T-helper 2 cell treated with Interferon-gamma antibody and Interleukin-4, amounts not matched to agents 5 μg/mL and 100 μg/mL, for 36 hours (primary cell): ENCODE measurements around the gene IL3RA.
"Not testable (repeated sequence)": the region's sequence is repeated elsewhere in the genome, so short reads cannot be mapped to it uniquely, and the experiment has no call there.

Experiments
- DNase-seq: peaks from one replicate; pipeline ENCODE4 v3.0.0; 2021; ENCODE audit warnings: low spot score
- H3K27ac Mint-ChIP-seq: one replicate; pipeline ENCODE4 v1.8.0; 2021; ENCODE audit warnings: mild to moderate bottlenecking, mixed read lengths
- H3K27me3 Mint-ChIP-seq: one replicate; pipeline ENCODE4 v1.8.0; 2021; ENCODE audit warnings: low read depth, mixed read lengths
- H3K36me3 Mint-ChIP-seq: one replicate; pipeline ENCODE4 v1.8.0; 2021; ENCODE audit warnings: low read depth, mixed read lengths
- H3K4me1 Mint-ChIP-seq: one replicate; pipeline ENCODE4 v1.8.0; 2021; ENCODE audit warnings: low read depth, mixed read lengths
- H3K4me3 Mint-ChIP-seq: one replicate; pipeline ENCODE4 v1.8.0; 2022; ENCODE audit warnings: mild to moderate bottlenecking, moderate library complexity, mixed read lengths
- H3K9me3 Mint-ChIP-seq: one replicate; pipeline ENCODE4 v1.8.0; 2021; ENCODE audit warnings: mixed read lengths

The IL3RA gene

DNA sequence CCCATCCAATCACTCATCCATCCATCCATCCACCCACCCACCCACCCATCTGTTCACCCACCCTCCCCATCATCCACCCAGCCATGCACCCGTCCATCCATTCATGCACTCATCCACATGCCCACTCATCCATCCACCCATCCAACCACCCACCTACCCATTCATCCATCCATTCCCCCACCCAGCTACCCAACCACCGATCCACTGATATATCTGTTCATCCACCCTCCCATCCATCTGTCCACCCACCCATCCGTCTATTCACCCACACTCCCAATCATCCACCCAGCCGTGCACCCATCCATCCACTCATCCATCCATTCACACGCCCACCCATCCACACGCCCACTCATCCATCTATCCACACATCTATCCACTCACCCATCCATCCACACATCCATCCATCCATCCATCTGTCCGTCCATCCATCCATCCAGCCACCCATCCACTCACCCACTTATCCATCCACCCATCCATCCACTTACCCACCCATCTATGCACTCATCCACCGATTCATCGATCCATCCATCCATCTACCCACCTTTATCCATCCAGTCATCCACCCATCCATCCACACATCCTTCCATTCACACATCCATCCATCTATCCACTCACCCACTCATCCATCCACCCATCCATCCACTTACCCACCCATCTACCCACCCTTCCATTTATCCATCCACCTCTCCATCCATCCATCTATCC lies 87.7 kb downstream of the IL3RA start:
- no peak overlapping the region for H3K4me3 Mint-ChIP-seq
- H3K4me1 Mint-ChIP-seq: no peaks in the 10 kb centered on the region
- DNase-seq: no peak
- no peaks in the 10 kb centered on the region for H3K27me3 Mint-ChIP-seq
- peaks cover 37% of the 10 kb centered on the region for H3K9me3 Mint-ChIP-seq
- no peak overlapping the region for H3K27ac Mint-ChIP-seq
- H3K36me3 Mint-ChIP-seq: peaks cover 75% of the 10 kb centered on the region

DNA sequence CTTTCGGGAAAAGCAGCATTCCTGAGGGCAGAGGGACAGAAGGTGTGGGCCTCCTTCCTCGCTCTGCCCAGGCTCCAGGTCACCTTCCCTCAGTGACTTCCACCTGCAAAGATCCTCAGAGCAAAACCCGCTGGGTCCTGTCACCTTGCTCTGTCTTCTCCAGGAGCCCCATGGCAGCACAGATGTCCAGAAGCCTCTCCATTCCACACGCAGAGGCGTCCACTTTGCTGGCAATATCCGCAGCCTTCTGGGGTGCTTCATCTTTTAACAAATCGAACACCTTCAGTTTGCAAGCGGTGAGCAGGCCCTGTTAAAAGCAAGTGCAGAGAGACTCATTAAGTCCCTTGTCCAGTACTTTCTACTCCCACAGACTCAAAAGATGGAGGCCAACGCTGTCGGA lies 88.8 kb downstream of the IL3RA start:
- no peak overlapping the region for H3K27ac Mint-ChIP-seq
- no peaks in the 10 kb centered on the region for H3K27me3 Mint-ChIP-seq
- no peak overlapping the region for H3K4me3 Mint-ChIP-seq
- H3K4me1 Mint-ChIP-seq: no peaks in the 10 kb centered on the region
- peaks cover 29% of the 10 kb centered on the region for H3K9me3 Mint-ChIP-seq
- peaks cover 70% of the 10 kb centered on the region for H3K36me3 Mint-ChIP-seq
- DNase-seq: no peak

DNA sequence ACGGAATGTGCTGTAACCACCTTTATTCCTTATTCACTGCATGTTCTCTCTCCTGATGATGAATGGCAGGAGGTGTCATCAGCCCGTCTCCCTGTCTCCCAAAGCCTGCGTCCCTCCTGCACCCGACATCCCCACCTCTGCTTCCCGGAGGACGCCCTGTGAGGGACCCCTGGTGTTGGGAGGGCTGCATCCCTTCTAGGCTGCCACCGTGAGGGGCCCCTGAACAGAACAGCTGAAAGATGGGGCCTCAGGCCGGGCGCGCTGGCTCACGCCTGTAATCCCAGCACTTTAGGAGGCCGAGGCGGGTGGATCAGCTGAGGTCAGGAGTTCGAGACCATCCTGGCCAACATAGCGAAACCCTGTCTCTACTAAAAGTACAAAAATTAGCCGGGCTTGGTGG lies 89.7 kb downstream of the IL3RA start:
- DNase-seq, H3K4me1 Mint-ChIP-seq, H3K27me3 Mint-ChIP-seq, H3K4me3 Mint-ChIP-seq, H3K27ac Mint-ChIP-seq: not testable (repeated sequence)
- H3K36me3 Mint-ChIP-seq: peaks cover 62% of the 10 kb centered on the region
- H3K9me3 Mint-ChIP-seq: peaks cover 26% of the 10 kb centered on the region

DNA sequence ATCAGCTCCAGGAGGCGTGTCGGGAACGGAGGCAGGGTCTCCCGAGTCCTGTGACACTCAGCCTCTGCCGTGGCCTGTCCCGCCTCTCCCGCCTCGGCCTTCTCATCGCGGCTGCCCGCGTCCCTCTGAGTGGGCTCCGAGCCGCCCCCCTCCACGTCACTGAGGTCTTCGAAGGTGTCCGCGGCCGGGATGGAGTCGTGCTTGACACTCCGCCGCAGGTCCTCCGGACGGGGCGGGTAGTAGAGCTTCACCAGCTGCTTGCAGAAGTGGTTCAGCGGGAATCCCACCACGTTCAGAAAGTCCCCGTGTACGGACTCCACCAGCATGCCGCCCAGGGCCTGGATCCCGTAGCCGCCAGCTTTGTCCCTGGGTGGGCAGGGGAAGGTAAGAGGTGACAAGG lies 91.2 kb downstream of the IL3RA start:
- H3K4me1 Mint-ChIP-seq: no peaks in the 10 kb centered on the region
- no peak for DNase-seq
- H3K9me3 Mint-ChIP-seq: peaks cover 15% of the 10 kb centered on the region
- no peaks in the 10 kb centered on the region for H3K27me3 Mint-ChIP-seq
- peaks cover 53% of the 10 kb centered on the region for H3K36me3 Mint-ChIP-seq
- H3K4me3 Mint-ChIP-seq: no peak overlapping the region
- no peak overlapping the region for H3K27ac Mint-ChIP-seq

DNA sequence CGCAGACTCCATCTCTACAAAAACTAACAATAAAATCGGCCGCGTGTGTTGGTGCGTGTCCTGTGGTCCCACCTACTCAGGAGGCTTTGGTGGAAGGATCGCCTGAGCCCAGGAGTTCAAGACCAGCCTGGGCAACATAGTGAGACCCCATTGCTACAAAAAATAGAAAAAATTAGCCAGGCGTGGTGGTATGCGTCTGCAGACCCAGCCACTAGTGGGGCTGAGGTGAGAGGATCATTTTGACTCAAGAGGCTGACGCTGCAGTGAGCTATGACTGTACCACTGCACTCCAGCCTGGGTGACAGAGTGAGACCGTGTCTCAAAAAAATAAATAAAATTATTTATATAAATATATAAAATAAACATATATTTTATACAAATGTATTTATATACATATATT lies 93.9 kb downstream of the IL3RA start:
- Mint-ChIP-seq H3K27me3 (no peaks in the 10 kb centered on the region), H3K9me3 (no peaks in the 10 kb centered on the region), H3K36me3 (peaks cover 30% of the 10 kb centered on the region), H3K4me1 (no peaks in the 10 kb centered on the region), H3K4me3 (no peak overlapping the region), H3K27ac (no peak overlapping the region)
- DNase-seq: no peak
